Neural crest cell (in vitro differentiated cells): Measurements from ENCODE around the gene SMIM23. TPM values are rescaled to one million over a fixed set of nuclear protein-coding genes. Genes with fewer than 3 reads are reported as not detected.

Experiments
- DNase-seq: peaks from one replicate; pipeline ENCODE4 v3.0.0; 2021; ENCODE audit warnings: low read depth, mixed read lengths, low spot score
- H3K27ac Mint-ChIP-seq: one replicate; pipeline ENCODE4 v1.8.0; 2021; ENCODE audit warnings: mild to moderate bottlenecking, mixed read lengths; ENCODE audit not compliant: unreplicated experiment
- H3K27me3 Mint-ChIP-seq: 2 replicates; pipeline ENCODE4 v1.8.0; 2021; ENCODE audit warnings: low read depth, mild to moderate bottlenecking, mixed read lengths
- H3K36me3 Mint-ChIP-seq: 2 replicates; pipeline ENCODE4 v1.8.0; 2021; ENCODE audit warnings: low read depth, mild to moderate bottlenecking, mixed read lengths
- H3K4me1 Mint-ChIP-seq: 2 replicates; pipeline ENCODE4 v1.8.0; 2021; ENCODE audit warnings: mixed read lengths
- H3K4me3 Mint-ChIP-seq: one replicate; pipeline ENCODE4 v1.8.0; 2021; ENCODE audit warnings: mild to moderate bottlenecking, mixed read lengths
- H3K9me3 Mint-ChIP-seq: 2 replicates; pipeline ENCODE4 v1.8.0; 2021; ENCODE audit warnings: mixed read lengths
- CTCF ChIP-seq: fragments of 200-600 bp; sonication (generic); conservative IDR thresholded peaks from 2 replicates; pipeline ENCODE4 v1.5.0; 2021; ENCODE audit warnings: antibody characterized with exemption, mild to moderate bottlenecking
- total RNA-seq: library from RNA; stranded (reverse); gene quantifications from 2 replicates; pipeline ENCODE4 v1.2.1, GENCODE V29; 2021

Gene SMIM23
- total RNA-seq, 1 donor from 2014 or later, result not detected

GRCh38 chr5:171806976-171807747, 21.5 kb downstream of the SMIM23 start:
- H3K4me3 Mint-ChIP-seq, result no peak overlapping the region
- H3K27me3 Mint-ChIP-seq, result peaks cover 48% of the 10 kb centered on the region
- H3K27ac Mint-ChIP-seq, result no peak overlapping the region
- H3K9me3 Mint-ChIP-seq, result peaks cover 7% of the 10 kb centered on the region
- TF ChIP-seq CTCF, result no peak
- H3K36me3 Mint-ChIP-seq, result no peaks in the 10 kb centered on the region
- no peak for DNase-seq
- no peaks in the 10 kb centered on the region for H3K4me1 Mint-ChIP-seq

- no peak for TF ChIP-seq CTCF
- no peak overlapping the region for H3K27ac Mint-ChIP-seq
- peaks cover 45% of the 10 kb centered on the region for H3K27me3 Mint-ChIP-seq
- H3K9me3 Mint-ChIP-seq, result peaks cover 9% of the 10 kb centered on the region
- no peaks in the 10 kb centered on the region for H3K4me1 Mint-ChIP-seq
- H3K4me3 Mint-ChIP-seq, result no peak overlapping the region
- H3K36me3 Mint-ChIP-seq, result no peaks in the 10 kb centered on the region
- no peak for DNase-seq
These were observed 22.8 kb downstream of the SMIM23 start for GRCh38 chr5:171808453-171808852.

GRCh38 chr5:171808951-171809350, 23.3 kb downstream of the SMIM23 start:
- Mint-ChIP-seq H3K27ac (no peak overlapping the region), H3K4me3 (no peak overlapping the region), H3K9me3 (peaks cover 9% of the 10 kb centered on the region), H3K4me1 (no peaks in the 10 kb centered on the region), H3K27me3 (peaks cover 42% of the 10 kb centered on the region), H3K36me3 (no peaks in the 10 kb centered on the region)
- no peak for DNase-seq
- TF ChIP-seq CTCF, result no peak

GRCh38 chr5:171810227-171810626, 24.6 kb downstream of the SMIM23 start:
- no peak for DNase-seq
- no peak overlapping the region for H3K4me3 Mint-ChIP-seq
- no peak overlapping the region for H3K27ac Mint-ChIP-seq
- no peak for TF ChIP-seq CTCF
- H3K4me1 Mint-ChIP-seq, result no peaks in the 10 kb centered on the region
- no peaks in the 10 kb centered on the region for H3K36me3 Mint-ChIP-seq
- H3K9me3 Mint-ChIP-seq, result peaks cover 9% of the 10 kb centered on the region
- H3K27me3 Mint-ChIP-seq, result peaks cover 33% of the 10 kb centered on the region

- TF ChIP-seq CTCF, result no peak
- Mint-ChIP-seq H3K4me3 (no peak overlapping the region), H3K9me3 (peaks cover 5% of the 10 kb centered on the region), H3K4me1 (no peaks in the 10 kb centered on the region), H3K27ac (no peak overlapping the region), H3K36me3 (no peaks in the 10 kb centered on the region), H3K27me3 (peaks cover 3% of the 10 kb centered on the region)
- no peak for DNase-seq
These were observed 27.7 kb downstream of the SMIM23 start for GRCh38 chr5:171813270-171813669.
